ENCODE measurements around the gene ETV3L. TPM values are rescaled to one million over a fixed set of nuclear protein-coding genes. Genes with fewer than 3 reads are reported as not detected.

ETV3L gene
- total and polyA plus RNA-seq, 2 experiments from 2014 or later, result not detected

DNA sequence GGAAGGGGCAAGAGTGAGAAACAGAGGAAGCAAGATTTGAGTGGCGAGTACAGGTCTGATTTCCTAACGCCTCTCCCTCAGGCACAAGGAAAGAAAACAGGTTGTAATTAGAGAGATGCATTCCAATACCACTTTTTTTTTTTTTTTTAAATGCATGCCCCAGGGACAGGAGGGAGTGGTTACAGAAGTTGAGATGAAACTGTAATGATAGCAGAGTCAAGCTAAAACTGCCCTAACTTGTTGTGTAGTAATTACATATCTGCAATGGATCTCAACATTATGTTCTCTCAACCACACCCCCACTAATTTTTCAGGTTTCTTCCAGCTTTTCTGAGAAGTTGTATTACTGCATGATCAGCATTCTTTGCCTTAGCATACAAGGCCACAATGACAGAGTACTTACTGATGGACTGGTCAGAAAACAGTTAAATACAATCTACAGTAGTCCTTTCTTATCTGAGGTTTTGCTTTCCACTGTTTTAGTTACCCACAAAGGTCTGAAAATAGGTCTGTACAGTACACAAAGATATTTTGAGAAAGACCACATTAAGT lies 33.1 kb upstream of the ETV3L start:
- Histone ChIP-seq H3K27me3 (no peaks in the 10 kb centered on the region), H3K36me3 (replicated peaks; ENCODE audit: insufficient read depth, low read depth) (no peaks in the 10 kb centered on the region), H3K9me2 (replicated peaks; ENCODE audit: insufficient read depth) (no peaks in the 10 kb centered on the region), H3K4me1 (ENCODE audit: insufficient read depth) (peaks cover 26% of the 10 kb centered on the region), H3K9me3 (ENCODE audit: low read depth) (no peaks in the 10 kb centered on the region), H3K27ac (peak overlapping the region; percentile 68), H3K4me3 (no peak overlapping the region), H3K4me2 (no peak overlapping the region), H4K20me1 (ENCODE audit: insufficient read depth, poor library complexity, severe bottlenecking) (peaks cover 21% of the 10 kb centered on the region), H2AFZ (no peak overlapping the region), H3K79me2 (peaks cover 52% of the 10 kb centered on the region)
- WGBS (ENCODE audit: low lambda C conversion rate, missing lambda C conversion rate), result 67% methylated on average over 2 of the region's 2 CpGs
- no peak for DNase-seq (ENCODE audit: low spot score)
- TF ChIP-seq EZH2phosphoT487 (IDR thresholded peaks at IDR 0.05; ENCODE audit: low read depth, severe bottlenecking, unreplicated experiment) (no peak), EZH2 (IDR thresholded peaks at IDR 0.05; ENCODE audit: borderline replicate concordance) (no peak)
- TF ChIP-seq, protein P1, sequence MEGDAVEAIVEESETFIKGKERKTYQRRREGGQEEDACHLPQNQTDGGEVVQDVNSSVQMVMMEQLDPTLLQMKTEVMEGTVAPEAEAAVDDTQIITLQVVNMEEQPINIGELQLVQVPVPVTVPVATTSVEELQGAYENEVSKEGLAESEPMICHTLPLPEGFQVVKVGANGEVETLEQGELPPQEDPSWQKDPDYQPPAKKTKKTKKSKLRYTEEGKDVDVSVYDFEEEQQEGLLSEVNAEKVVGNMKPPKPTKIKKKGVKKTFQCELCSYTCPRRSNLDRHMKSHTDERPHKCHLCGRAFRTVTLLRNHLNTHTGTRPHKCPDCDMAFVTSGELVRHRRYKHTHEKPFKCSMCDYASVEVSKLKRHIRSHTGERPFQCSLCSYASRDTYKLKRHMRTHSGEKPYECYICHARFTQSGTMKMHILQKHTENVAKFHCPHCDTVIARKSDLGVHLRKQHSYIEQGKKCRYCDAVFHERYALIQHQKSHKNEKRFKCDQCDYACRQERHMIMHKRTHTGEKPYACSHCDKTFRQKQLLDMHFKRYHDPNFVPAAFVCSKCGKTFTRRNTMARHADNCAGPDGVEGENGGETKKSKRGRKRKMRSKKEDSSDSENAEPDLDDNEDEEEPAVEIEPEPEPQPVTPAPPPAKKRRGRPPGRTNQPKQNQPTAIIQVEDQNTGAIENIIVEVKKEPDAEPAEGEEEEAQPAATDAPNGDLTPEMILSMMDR (IDR thresholded peaks at IDR 0.05; ENCODE audit: poor library complexity), result no peak

DNA sequence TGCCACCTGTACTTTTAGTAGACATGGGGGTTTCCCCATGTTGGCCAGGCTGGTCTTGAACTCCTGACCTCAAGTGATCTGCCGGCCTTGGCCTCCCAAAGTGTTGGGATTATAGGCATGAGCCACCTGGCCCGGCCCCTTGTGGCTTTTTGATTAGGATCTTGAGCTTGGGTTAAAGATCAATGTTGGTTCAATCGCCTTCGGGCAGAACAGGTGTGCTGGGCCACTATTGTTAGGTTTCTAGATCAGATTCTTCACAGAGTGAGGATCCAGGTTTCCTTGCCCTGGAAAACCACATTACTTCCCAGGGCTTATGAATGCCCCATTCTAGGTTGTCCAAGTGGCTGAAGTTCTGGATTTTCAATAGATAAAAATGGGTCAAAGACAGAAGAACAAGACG lies 32.5 kb upstream of the ETV3L start:
- H3K27me3 ChIP-seq, result no peaks in the 10 kb centered on the region
- no peak overlapping the region for H2AFZ ChIP-seq
- peaks cover 50% of the 10 kb centered on the region for H3K79me2 ChIP-seq
- DNase-seq (ENCODE audit: low spot score), result no peak
- H3K4me2 ChIP-seq, result no peak overlapping the region
- no peak overlapping the region for H3K4me3 ChIP-seq
- H3K9me2 ChIP-seq (replicated peaks; ENCODE audit: insufficient read depth), result no peaks in the 10 kb centered on the region
- 76% methylated on average over 5 of the region's 5 CpGs for WGBS (ENCODE audit: low lambda C conversion rate, missing lambda C conversion rate)
- peaks cover 26% of the 10 kb centered on the region for H3K4me1 ChIP-seq (ENCODE audit: insufficient read depth)
- H3K36me3 ChIP-seq (replicated peaks; ENCODE audit: insufficient read depth, low read depth), result no peaks in the 10 kb centered on the region
- peaks cover 16% of the 10 kb centered on the region for H4K20me1 ChIP-seq (ENCODE audit: insufficient read depth, poor library complexity, severe bottlenecking)
- TF ChIP-seq EZH2phosphoT487 (IDR thresholded peaks at IDR 0.05; ENCODE audit: low read depth, severe bottlenecking, unreplicated experiment) (no peak), EZH2 (IDR thresholded peaks at IDR 0.05; ENCODE audit: borderline replicate concordance) (no peak)
- TF ChIP-seq, protein P1 (IDR thresholded peaks at IDR 0.05; ENCODE audit: poor library complexity), result no peak
- peak overlapping the region; percentile 68 for H3K27ac ChIP-seq
- H3K9me3 ChIP-seq (ENCODE audit: low read depth), result no peaks in the 10 kb centered on the region

DNA sequence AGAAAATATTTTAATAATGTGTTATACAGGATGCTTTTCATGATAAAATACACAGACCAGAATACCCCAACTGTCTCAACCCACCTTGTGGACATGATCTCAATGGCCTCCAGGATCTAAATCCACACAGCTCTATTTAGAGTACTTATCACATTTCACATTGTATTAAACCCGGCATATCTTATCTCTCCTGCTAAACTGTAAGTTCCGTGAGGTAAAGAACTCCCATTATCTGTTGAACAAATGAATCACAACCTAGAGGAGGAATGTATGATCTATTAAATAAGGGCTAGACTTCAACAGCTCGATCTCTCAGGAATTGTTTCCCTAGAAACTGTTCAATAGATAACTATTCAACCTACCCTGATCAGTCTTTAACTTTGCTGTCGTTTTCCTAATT lies 31.7 kb upstream of the ETV3L start:
- no peak for DNase-seq (ENCODE audit: low spot score)
- peak overlapping the region; percentile 68 for H3K27ac ChIP-seq
- H3K79me2 ChIP-seq, result peaks cover 44% of the 10 kb centered on the region
- no peak overlapping the region for H3K4me3 ChIP-seq
- peaks cover 9% of the 10 kb centered on the region for H4K20me1 ChIP-seq (ENCODE audit: insufficient read depth, poor library complexity, severe bottlenecking)
- H3K4me2 ChIP-seq, result no peak overlapping the region
- TF ChIP-seq EZH2phosphoT487 (IDR thresholded peaks at IDR 0.05; ENCODE audit: low read depth, severe bottlenecking, unreplicated experiment) (no peak), EZH2 (IDR thresholded peaks at IDR 0.05; ENCODE audit: borderline replicate concordance) (no peak)
- TF ChIP-seq, protein P1 (IDR thresholded peaks at IDR 0.05; ENCODE audit: poor library complexity), result no peak
- no peaks in the 10 kb centered on the region for H3K9me2 ChIP-seq (replicated peaks; ENCODE audit: insufficient read depth)
- no peak overlapping the region for H2AFZ ChIP-seq
- 50% methylated on average over 4 of the region's 4 CpGs for WGBS (ENCODE audit: low lambda C conversion rate, missing lambda C conversion rate)
- H3K4me1 ChIP-seq (ENCODE audit: insufficient read depth), result peaks cover 19% of the 10 kb centered on the region
- H3K9me3 ChIP-seq (ENCODE audit: low read depth), result no peaks in the 10 kb centered on the region
- no peaks in the 10 kb centered on the region for H3K27me3 ChIP-seq
- no peaks in the 10 kb centered on the region for H3K36me3 ChIP-seq (replicated peaks; ENCODE audit: insufficient read depth, low read depth)

All from hepatocyte (in vitro differentiated cells).